ENCODE results near the gene CACNA2D1. TPM values are rescaled to one million over a fixed set of nuclear protein-coding genes. Genes with fewer than 3 reads are reported as not detected.

Gene CACNA2D1
- total and polyA plus RNA-seq, 4 donors = 1.1 to 33.4 (median 6.5) TPM

DNA sequence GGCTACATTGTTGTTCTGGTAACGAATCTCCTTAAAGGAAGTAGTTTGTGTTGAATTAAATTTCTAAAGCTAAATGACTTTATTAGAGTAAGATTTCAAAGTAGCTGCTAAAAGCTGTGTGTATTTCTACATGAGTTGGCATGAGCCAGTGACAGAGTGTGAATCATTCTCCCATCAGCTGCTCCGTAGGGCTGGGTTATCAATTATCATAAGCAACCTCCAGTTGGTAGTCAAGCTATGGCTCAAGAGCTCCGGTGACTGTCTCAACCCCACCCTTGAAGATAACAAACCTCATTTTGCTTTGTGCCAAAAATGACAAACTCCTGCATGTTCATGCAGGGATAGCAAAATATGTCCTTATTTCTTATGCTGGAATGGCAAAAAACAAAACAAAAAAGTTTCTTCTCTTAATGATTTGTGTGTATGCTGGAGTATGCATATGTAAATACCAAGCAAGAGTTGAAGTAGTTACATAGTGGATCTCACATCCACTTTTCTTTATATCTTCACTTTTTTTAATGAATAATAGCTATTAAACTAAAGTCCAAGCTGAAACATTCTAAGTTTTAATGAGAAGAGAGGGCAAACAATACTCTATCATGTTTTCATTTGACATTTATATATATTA, 249.4 kb downstream of the CACNA2D1 start:
- H3K9ac ChIP-seq (ENCODE audit: insufficient read depth in 1 of 2, low read length in 2 of 2) = no peak overlapping the region
- TF ChIP-seq, protein P1, sequence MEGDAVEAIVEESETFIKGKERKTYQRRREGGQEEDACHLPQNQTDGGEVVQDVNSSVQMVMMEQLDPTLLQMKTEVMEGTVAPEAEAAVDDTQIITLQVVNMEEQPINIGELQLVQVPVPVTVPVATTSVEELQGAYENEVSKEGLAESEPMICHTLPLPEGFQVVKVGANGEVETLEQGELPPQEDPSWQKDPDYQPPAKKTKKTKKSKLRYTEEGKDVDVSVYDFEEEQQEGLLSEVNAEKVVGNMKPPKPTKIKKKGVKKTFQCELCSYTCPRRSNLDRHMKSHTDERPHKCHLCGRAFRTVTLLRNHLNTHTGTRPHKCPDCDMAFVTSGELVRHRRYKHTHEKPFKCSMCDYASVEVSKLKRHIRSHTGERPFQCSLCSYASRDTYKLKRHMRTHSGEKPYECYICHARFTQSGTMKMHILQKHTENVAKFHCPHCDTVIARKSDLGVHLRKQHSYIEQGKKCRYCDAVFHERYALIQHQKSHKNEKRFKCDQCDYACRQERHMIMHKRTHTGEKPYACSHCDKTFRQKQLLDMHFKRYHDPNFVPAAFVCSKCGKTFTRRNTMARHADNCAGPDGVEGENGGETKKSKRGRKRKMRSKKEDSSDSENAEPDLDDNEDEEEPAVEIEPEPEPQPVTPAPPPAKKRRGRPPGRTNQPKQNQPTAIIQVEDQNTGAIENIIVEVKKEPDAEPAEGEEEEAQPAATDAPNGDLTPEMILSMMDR (IDR thresholded peaks at IDR 0.05; ENCODE audit: control extremely low read depth, extremely low read depth) = no peak
- H3K36me3 ChIP-seq (ENCODE audit: control insufficient read depth in 4 of 4, insufficient read depth in 4 of 4, low read length in 4 of 4) = no peaks in the 10 kb centered on the region
- 67 to 80% methylated on average over 3 of the region's 3 CpGs for WGBS, 2 donors
- ATAC-seq (ENCODE audit: insufficient read depth, low FRiP score) (no peak), DNase-seq (peak in 1 of 3 donors; percentile 6)
- H3K4me1 ChIP-seq (ENCODE audit: control insufficient read depth in 5 of 5, insufficient read depth in 5 of 5, low read length in 5 of 5) = peaks cover 0 to 4% (median 0%) of the 10 kb centered on the region in 5 donors
- H3K4me3 ChIP-seq = no peak overlapping the region
- H3K27me3 ChIP-seq (ENCODE audit: control insufficient read depth in 3 of 3, insufficient read depth in 3 of 3, low read length in 2 of 3) = no peaks in the 10 kb centered on the region
- no peaks in the 10 kb centered on the region for H3K9me3 ChIP-seq (ENCODE audit: control insufficient read depth in 4 of 4, insufficient read depth in 3 of 4, low read length in 3 of 4)
- no peak overlapping the region for H3K27ac ChIP-seq (ENCODE audit: low read depth in 1 of 2, low read length in 1 of 2)

DNA sequence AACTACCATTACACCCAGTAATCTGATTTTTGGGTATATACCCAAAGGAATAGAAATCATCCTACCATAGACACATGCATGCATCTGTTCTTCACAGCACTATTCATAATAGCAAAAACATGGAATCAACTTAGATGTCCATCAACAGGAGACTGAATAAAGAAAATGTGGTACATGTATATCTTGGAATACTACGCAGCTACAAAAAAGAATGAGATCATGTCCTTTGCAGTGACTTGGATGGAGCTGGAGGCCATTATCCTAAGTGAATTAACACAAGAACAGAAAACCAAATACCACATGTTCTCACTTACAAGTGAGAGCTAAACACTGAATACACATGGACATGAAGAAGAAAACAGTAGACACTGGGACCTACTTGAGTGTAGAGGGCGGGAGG, 254.9 kb downstream of the CACNA2D1 start:
- no peak overlapping the region for H3K4me3 ChIP-seq

DNA sequence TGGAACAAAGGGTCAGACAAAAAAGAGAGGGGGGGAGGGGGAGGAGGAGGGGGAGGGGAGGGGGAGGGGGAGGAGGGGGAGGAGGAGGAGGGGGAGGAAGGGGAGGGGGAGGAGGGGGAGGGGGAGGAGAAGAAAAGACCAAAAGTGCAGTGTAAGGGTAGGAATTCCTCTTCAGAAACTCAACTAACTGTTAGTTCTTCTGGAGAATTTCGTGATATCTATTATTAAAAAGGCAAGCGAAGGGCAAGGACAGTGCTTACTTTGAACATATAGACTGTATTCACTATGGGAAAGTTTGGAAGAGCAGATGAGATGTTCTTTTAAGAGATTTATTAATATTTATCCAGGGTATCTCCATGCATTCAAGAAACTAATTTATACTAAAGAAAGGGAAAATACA, 258.1 kb downstream of the CACNA2D1 start:
- TF ChIP-seq, protein P1 (IDR thresholded peaks at IDR 0.05; ENCODE audit: control extremely low read depth, extremely low read depth) = no peak
- WGBS, 2 donors = 86 to 93% methylated on average over 2 of the region's 2 CpGs
- Histone ChIP-seq H3K36me3 (ENCODE audit: control insufficient read depth in 4 of 4, insufficient read depth in 4 of 4, low read length in 4 of 4) (no peaks in the 10 kb centered on the region), H3K4me3 (no peak overlapping the region), H3K27me3 (ENCODE audit: control insufficient read depth in 3 of 3, insufficient read depth in 3 of 3, low read length in 2 of 3) (no peaks in the 10 kb centered on the region), H3K9me3 (ENCODE audit: control insufficient read depth in 4 of 4, insufficient read depth in 3 of 4, low read length in 3 of 4) (peaks cover 0 to 6% (median 0%) of the 10 kb centered on the region in 4 donors), H3K9ac (ENCODE audit: insufficient read depth in 1 of 2, low read length in 2 of 2) (no peak overlapping the region), H3K27ac (ENCODE audit: low read depth in 1 of 2, low read length in 1 of 2) (no peak overlapping the region), H3K4me1 (ENCODE audit: control insufficient read depth in 5 of 5, insufficient read depth in 5 of 5, low read length in 5 of 5) (no peaks in the 10 kb centered on the region)
- ATAC-seq (ENCODE audit: insufficient read depth, low FRiP score) (no peak), DNase-seq (no peak)

More for the DNA sequence above, 254.9 kb downstream of the CACNA2D1 start:
- no peak overlapping the region for H3K9ac ChIP-seq (ENCODE audit: insufficient read depth in 1 of 2, low read length in 2 of 2)
- H3K27ac ChIP-seq (ENCODE audit: low read depth in 1 of 2, low read length in 1 of 2) = no peak overlapping the region
- no peaks in the 10 kb centered on the region for H3K4me1 ChIP-seq (ENCODE audit: control insufficient read depth in 5 of 5, insufficient read depth in 5 of 5, low read length in 5 of 5)
- ATAC-seq (ENCODE audit: insufficient read depth, low FRiP score) = no peak
- no peaks in the 10 kb centered on the region for H3K36me3 ChIP-seq (ENCODE audit: control insufficient read depth in 4 of 4, insufficient read depth in 4 of 4, low read length in 4 of 4)
- DNase-seq = no peak
- no peaks in the 10 kb centered on the region for H3K27me3 ChIP-seq (ENCODE audit: control insufficient read depth in 3 of 3, insufficient read depth in 3 of 3, low read length in 2 of 3)
- TF ChIP-seq, protein P1 (IDR thresholded peaks at IDR 0.05; ENCODE audit: control extremely low read depth, extremely low read depth) = no peak
- WGBS, 2 donors = 81 to 90% methylated on average over 2 of the region's 2 CpGs
- peaks cover 0 to 6% (median 0%) of the 10 kb centered on the region in 4 donors for H3K9me3 ChIP-seq (ENCODE audit: control insufficient read depth in 4 of 4, insufficient read depth in 3 of 4, low read length in 3 of 4)

DNA sequence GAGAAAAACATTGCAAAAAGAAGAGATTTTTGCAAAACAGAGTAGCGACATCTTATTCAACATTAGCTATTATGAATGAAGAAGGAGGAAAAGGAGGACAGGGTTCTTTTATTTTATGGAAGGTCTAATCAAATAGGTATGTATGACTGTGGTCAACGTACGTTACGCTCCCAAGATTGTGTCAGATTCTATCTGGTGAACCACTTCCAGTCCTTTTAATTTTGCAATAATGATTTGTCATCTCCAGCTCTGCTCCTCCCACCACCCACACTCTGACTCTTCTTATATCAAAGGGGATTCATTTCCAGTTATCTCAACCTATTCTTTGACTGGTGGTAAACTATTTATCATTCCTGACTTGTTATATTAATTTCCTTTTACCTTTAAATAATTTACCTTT, 259.9 kb downstream of the CACNA2D1 start:
- TF ChIP-seq, protein P1 (IDR thresholded peaks at IDR 0.05; ENCODE audit: control extremely low read depth, extremely low read depth) = no peak
- Histone ChIP-seq H3K4me3 (no peak overlapping the region), H3K4me1 (ENCODE audit: control insufficient read depth in 5 of 5, insufficient read depth in 5 of 5, low read length in 5 of 5) (no peaks in the 10 kb centered on the region), H3K9me3 (ENCODE audit: control insufficient read depth in 4 of 4, insufficient read depth in 3 of 4, low read length in 3 of 4) (peaks cover 0 to 3% (median 0%) of the 10 kb centered on the region in 4 donors), H3K9ac (ENCODE audit: insufficient read depth in 1 of 2, low read length in 2 of 2) (no peak overlapping the region), H3K36me3 (ENCODE audit: control insufficient read depth in 4 of 4, insufficient read depth in 4 of 4, low read length in 4 of 4) (no peaks in the 10 kb centered on the region), H3K27me3 (ENCODE audit: control insufficient read depth in 3 of 3, insufficient read depth in 3 of 3, low read length in 2 of 3) (no peaks in the 10 kb centered on the region), H3K27ac (ENCODE audit: low read depth in 1 of 2, low read length in 1 of 2) (no peak overlapping the region)
- ATAC-seq (ENCODE audit: insufficient read depth, low FRiP score) (no peak), DNase-seq (no peak)
- WGBS, 2 donors = 54 to 75% methylated on average over 4 of the region's 4 CpGs

Data from lung (tissue), 12 donors.